Loucy (cell line): ENCODE measurements around the gene FOLR2.

ENCODE experiments used
- EZH2phosphoT487 ChIP-seq: fragments of 200-600 bp; IDR thresholded peaks from 2 replicates; pipeline ENCODE4 v1.6.1; 2018; ENCODE audit warnings: antibody characterized with exemption, mild to moderate bottlenecking, moderate library complexity, borderline replicate concordance
- TF ChIP-seq, protein P1 (sequence below): fragments of 200-600 bp; sonication (generic); conservative IDR thresholded peaks from 2 replicates; pipeline ENCODE4 v1.5.1; 2014; ENCODE audit warnings: mild to moderate bottlenecking, antibody characterized with exemption, low read length

DNA sequence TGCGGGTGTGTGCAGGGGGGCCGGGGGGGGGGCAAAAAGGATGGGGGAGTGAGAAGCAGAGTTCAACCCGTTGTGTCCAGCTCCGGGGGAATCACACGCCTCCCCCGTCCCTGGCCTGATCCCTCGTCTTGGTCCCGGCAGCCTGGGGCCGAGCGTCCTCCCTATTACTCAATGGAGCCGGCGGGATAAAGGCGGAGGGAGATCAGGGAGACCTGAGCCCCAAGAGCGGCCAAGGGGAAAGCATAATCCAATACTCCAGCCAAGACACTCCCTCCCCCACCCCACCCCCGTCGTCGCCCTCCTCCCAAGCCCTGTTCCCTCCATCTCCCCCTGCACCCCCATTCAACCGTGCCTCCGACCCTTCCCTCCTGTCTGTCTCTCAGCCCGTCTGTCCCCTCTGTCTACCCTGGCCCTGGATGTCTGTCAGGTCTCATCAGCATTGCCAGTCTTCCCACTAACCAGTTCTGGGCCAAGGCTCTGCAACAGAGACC lies 24.7 kb downstream of the FOLR2 start:
- TF ChIP-seq, protein P1, sequence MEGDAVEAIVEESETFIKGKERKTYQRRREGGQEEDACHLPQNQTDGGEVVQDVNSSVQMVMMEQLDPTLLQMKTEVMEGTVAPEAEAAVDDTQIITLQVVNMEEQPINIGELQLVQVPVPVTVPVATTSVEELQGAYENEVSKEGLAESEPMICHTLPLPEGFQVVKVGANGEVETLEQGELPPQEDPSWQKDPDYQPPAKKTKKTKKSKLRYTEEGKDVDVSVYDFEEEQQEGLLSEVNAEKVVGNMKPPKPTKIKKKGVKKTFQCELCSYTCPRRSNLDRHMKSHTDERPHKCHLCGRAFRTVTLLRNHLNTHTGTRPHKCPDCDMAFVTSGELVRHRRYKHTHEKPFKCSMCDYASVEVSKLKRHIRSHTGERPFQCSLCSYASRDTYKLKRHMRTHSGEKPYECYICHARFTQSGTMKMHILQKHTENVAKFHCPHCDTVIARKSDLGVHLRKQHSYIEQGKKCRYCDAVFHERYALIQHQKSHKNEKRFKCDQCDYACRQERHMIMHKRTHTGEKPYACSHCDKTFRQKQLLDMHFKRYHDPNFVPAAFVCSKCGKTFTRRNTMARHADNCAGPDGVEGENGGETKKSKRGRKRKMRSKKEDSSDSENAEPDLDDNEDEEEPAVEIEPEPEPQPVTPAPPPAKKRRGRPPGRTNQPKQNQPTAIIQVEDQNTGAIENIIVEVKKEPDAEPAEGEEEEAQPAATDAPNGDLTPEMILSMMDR: no peak
- TF ChIP-seq EZH2phosphoT487: no peak
